Activated CD8-positive, alpha-beta memory T cell treated with anti-CD3 and anti-CD28 coated beads, Interleukin-2, amount 50 U/mL, for 48 hours (primary cell): ENCODE measurements around the gene PTPRK.

Source experiments
- DNase-seq: peaks from one replicate; pipeline ENCODE4 v3.0.0-alpha.2; 2020

The PTPRK gene

DNA sequence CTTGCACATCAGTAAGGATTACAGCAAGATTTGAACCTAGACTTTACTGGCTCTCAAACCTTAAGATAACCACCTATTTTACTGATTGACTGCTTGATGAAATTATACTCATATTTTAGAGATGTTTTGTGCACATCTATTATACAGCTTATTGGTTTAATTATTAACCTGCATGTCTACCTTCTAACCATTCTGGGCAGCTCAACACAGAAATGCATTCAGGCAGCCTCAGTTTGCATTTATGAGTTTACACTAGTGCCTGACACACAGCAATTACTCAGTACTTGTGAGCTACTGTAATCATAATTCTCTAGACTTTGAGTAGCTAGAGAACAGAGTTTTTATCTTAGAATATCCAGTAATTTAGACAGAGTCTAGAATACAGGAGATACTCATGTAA is 345.7 kb downstream of the PTPRK start:
- no peak for DNase-seq

DNA sequence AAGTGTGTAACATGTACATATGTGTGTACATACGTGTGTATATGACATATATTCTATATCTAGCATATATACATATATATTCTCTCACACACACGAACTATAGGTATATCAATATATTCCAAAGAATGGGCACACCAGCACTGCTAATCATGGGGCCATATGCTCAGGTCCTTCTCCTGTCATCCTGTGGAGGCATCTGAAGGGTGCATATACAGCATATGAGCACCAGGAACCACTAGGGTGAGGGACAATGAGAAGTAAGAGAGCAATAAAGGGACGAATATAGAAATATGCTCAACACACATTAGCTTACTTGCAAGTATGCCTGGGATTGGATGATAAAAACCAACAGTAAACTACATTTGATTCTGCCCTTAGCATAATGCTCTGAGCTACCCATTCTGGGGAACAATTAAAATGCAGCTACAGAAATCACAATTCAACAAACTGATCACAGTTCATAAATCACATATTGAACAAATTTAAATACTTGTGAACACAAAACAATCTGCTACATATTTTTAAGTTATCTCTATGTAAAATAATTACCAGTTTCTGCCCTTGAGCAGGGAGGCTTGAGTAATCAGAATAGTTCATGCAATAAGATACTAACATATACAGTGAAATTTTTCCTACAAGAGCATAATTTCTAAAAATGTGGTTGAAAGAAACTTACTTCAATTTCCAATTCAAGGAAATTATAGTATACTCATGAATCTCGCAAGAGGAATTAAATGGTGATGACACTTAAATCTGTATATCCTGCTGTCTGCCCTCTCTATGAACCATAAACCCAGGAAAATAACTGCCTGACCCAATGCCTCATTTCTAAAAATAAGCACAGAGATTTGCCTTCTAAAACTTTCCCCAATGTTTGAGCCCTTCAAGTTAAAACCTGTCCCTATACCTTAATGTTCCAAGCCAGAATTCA is 347.4 kb downstream of the PTPRK start:
- no peak for DNase-seq

DNA sequence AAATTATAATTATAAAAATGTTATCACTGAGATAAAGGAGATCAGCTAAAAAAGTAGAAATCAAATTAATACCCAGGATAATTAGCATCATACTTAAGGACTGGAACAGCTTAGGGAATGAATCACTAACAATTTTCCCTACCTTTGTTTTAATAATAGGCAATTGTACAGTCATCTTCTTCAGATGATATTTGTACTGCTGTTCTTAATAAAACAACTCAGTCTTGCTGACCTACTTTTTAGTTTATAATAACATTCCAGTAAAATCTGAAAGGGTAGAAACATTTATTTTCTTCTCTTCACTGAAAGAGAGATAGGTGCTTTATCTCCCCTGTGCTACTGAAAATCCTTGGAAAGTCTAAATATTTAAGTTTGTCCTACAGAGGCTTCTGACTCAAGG is 348.3 kb downstream of the PTPRK start:
- DNase-seq = no peak

DNA sequence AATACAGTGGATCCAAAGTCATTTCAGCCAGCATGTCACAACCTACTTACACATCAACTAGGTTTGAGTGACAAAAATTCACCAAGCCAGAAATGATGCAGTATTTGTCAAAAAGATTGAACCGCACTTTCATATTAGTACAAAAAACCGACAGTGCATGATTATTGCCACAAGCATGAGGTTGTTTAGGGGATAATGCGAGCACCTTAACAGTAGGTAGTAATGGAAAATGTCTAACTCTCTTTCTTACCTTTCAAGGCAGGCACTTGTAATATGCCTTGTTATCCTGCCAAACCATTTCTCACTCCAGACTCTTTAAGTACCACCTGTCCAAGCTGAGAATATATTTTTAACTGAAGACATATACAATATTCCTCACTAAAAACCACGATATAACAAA is 349.2 kb downstream of the PTPRK start:
- DNase-seq = no peak

DNA sequence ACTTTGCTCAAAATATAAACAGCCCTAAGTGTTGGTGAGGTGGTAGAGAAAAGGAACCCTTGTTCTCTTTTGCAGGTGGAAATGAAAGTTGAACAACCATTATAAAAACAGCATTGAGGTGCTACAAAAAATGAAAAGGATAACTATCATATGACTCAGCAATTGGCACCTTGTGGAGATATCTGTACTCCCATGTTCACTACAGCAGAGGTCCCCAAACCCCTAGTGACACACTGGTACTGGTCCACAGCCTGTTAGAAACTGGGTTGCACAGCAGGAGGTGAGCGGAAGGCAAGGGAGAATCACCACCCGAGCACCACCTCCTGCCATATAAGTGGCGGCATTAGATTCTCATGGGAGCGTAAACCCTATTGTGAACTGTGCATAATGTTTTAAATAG is 352.2 kb downstream of the PTPRK start:
- DNase-seq = no peak

DNA sequence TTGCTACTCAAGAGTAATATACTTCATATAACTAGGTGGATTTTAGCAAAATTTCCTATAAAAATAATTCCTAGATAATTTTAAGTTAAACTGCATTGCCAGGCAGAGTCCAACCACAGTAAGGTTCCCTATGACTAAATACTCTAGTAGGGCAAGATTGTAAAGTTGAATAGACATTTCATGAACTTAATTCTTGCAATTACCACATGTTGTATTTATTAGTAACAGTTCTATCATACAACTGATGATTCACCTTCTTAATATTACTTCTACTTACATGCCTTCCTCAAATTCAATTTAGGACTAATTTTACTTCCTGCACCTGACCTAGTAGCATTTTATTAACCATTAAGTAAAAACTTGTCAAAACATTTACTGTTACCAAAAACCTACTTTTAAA is 352.8 kb downstream of the PTPRK start:
- DNase-seq = no peak

DNA sequence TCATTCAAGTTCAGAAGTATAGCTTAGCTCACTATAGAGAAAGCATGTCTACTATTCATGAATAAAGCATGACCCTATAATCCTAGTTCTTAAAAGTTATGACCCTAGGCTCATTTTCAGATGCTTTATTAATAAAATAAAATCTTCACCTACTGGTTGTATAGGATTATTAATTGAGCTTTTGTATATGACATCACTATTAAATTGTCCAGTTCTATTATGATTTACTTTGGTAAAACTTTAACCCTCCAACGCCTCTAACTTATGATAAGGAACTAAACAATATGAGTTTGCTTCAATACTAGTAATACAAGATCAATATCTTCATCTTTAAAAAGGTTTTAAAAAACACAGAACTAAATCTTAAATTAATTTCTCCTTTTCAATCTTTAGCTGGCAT is 356.1 kb downstream of the PTPRK start:
- DNase-seq = no peak

DNA sequence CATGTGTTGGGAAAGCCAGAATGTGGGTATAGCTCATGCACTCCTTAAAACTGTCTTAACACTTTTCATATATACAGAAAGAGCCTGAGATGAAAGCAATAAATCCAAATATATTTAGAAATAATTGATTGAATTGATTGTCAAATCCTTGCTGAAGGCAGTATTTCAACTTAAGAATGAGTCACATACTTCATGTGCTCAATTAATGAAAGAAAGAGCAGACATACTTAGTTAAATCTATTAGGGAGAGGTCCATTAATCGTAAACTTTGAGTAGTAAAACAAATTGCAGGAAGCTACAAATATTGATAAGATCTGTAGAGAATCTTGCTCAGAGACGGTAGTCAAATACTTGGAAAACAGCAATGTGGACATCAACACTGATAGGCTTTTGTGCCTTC is 358.0 kb downstream of the PTPRK start:
- DNase-seq = no peak

DNA sequence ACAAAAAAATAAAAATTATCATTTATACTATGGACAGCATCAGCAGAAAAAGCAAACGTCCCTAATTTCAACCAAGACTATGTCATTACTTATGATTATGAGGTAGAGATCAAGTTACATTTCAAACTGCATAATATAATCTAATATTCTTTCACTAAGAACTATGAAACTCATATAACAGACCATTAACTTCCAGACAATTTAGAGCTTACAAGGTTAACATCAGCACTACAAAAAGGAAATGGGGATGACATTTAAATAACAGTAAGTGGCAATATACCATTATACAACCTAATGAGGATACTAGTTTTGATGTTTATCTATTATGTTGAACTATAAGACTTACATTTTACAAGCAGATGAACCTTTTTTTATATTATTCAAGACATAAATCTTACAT is 358.6 kb downstream of the PTPRK start:
- no peak for DNase-seq

DNA sequence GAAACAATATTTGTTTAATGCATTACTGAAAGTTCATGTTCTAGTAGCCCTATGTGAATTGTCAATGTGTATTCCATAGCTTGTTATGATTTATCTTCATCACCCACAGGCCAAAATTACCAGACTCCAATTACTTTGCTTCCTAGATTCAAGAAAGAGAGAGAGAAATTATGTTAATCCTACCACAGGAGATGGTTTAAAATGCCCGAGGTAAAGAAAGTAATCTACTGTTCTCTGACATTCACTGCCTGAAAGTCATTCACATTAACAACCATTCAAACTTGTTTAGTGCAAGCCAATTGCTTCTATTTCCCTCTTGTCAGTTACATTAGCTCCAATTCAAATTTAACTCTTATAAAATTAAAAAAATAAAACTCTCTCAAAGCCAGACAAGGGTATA is 359.1 kb downstream of the PTPRK start:
- DNase-seq = no peak

DNA sequence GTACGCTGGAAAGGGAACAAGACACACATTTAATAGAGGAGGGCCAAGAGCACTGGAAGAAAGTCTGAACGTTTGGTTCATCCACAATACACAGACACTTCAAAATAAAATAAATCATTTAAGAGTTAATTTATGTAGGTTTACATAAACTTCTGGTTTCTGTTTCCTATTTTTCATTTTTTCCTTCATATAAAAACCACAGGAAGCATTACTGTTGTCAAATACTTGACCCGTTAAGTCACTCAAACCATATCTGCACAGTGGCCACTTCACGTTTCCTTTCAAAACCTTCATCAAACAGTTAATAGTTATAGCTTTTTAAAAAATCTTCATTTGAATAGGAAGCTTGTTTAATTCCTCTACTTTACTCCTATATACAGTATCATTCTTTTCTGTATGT is 361.9 kb downstream of the PTPRK start:
- no peak for DNase-seq

DNA sequence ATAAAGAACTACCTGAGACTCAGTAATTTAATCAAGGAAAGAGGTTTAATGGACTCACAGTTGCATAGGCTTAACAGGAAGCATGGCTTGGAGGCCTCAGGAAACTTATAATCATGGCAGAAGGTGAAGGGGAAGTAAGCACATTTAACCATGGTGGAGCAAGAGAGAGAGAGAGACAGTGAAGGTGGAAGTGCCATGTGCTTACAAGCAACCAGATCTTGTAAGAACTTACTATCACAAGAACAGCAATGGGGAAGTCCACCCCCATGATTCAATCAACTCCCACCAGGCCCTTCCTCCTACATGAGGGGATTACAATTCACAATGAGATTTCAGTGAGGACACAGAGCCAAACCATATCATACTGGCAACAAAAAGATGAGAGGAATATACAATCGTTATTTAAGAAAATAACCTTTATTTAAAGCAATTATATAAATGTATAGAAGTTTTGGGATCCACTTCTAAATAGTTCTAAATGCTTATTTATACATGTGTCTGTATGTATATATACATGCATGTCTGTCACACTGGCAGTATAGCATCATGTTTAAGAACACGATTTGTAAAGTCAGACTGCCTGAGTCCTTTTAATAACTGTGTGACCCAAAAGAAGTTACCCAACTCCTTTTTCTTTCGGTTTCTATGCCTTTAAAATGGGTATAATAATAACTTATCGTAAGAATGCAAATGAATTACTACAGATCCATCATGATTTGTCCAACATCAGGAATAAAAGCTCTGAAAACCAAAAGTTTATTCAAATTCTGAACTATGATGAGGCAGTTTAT is 363.9 kb downstream of the PTPRK start:
- DNase-seq = no peak

DNA sequence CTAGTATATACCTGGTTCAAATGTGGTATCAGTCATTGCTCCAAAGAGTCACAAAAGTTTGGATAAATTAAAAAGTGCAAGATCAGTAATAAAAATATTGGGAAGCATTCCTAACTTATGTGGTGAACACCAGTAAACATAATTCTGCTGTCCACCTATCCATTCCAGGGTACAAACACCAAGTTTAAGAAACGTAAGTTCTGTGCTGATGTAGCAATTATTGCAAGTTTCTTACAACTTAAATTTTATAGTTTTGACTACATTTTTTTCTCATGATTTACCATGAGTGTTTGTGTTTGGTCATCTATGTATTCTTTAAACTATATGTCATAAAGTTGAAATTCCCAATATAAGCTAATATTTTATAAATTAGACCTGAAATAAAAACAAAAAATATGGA is 364.6 kb downstream of the PTPRK start:
- DNase-seq = no peak

DNA sequence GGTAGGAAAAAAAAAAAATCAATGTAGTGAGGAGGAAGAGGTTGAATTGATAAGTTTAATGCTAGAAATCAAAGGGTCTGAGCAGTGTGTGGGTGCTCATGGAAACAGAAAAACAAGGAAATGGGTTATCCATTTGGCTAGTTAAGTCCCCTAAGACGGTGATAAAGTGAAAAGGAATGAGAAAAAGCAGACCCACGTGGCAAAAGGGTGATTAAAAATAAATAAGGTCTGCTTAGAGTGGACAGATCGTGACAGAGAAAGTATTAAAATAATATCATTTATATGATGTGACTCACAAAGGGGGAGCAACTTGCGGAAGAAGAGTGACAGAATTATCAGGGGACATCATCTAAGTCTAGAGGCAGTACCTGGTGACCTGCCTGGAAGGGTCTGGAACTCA is 367.8 kb downstream of the PTPRK start:
- no peak for DNase-seq

DNA sequence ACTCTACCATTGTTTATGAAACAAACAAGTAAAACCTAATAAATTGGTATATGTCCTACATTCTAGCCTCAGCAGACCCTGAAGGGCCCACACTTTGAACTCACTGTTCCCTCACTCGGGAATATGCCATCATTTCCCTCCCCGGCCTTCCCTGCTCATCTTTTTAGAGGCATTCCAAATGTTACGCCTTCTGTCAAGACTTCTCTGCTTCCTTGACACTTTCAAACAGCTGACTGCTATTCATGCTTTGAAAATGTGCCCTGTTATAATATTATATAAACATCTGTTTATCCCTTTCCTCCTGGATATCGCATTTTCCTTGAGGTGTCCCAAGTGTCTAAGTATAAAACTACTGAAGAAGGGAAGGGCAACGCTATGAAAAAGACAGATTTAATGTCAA is 370.0 kb downstream of the PTPRK start:
- no peak for DNase-seq

DNA sequence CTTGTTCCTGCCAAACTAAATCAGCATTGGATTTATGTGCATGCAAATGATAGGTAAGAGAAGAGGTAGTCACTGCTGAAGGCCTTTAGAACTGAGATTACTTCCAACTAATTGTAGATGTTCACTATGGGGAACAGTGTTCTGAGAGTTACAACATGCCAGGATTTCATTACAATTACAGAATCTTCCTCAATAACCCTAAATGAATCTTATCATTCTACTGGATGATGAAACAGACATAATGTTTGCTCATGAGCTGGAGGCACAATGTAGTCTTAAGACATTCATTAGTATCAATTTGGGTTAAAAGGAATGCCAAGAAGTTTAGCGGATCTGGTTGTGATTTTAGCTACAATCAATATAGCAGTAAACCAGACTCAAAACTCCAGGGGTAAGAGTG is 370.6 kb downstream of the PTPRK start:
- DNase-seq = no peak

DNA sequence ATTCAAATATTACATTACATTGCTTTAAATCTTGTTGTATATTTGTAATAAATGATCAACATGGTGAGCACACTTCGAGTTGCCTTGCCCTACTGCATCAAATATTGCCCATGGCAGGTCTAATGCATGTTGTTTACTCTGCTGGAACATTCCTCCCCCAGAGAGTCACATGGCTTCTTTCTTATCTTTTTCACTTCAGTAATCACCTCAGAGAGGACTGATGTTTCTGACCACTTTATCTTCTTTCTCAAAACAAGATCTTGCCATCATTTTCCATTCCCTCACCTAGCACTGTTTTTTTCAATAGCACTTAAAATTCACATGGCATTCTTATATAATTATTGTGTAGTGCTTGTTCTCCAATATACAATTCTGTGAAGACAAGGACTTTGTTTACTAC is 376.1 kb downstream of the PTPRK start:
- no peak for DNase-seq

DNA sequence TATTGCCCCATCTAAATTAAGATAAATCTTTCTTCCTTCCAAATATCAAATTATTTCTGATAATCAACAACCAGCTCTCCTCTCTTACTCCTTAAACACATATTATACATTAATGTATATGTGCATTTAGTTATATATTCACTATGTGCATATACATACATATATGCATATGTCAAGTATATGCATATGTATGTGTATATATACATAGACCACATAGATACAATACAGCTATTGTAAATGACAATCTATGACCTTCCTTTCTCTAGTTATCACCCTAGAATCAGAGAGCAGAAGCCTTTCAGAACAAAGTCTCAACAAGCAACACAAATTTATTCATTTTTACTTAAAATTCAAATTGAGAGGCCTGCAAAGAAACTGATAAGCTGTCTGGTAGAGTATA is 378.5 kb downstream of the PTPRK start:
- no peak for DNase-seq

DNA sequence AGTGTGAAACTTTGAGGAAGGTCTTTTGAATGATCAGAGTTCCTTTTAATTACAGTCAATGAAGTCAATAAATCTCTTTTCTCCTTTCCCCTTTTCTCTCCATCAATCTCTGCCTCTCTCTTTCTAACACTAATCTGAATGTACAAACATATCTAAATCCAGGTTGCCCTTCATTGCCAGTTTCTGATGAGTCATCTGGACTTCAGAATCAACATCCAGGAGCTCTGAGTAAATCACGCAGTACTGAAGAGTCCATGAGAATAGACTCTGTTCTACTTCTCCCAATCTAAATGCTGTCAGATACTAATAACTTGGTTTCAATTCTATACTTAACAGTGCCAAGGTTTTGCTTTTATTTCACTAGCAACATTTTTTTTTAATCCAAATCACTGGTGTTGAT is 380.9 kb downstream of the PTPRK start:
- no peak for DNase-seq

DNA sequence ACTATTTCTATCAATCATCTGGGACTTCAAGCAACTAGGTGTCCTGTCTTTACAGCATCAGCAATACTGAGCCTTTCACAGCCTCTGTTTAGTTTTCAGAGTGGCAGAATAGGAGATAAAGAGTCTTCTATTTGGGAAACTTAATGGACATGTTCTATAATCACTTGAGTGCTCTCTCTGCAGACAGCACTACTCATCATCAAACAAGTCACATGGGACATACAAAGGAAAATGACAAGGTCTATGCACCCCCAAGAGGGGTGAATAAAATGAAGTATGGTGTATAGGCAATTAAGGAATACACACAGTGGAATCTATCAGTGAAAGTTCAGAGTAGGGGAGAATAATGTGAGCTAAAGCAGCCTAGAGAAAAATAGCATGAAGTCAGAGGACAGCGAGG is 381.7 kb downstream of the PTPRK start:
- DNase-seq = no peak

DNA sequence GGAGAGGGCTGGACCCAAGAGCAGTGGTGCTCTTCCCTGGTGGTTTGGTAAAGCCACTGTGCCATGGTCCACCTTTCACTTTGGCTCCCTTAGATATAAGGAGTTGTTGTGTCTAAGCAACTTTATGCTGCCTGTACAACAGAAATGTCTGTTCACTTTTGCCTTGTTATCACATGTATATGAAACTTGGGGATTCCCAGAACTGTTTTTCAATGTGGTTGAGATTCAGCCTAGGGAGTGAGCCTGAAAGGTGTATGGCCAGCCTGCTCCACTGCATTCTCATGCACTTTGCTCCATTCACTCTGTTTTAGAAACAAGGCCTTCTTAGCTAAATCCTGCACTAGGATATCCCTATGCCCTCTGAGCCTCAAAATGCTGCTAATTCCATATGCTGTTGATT is 385.1 kb downstream of the PTPRK start:
- no peak for DNase-seq

DNA sequence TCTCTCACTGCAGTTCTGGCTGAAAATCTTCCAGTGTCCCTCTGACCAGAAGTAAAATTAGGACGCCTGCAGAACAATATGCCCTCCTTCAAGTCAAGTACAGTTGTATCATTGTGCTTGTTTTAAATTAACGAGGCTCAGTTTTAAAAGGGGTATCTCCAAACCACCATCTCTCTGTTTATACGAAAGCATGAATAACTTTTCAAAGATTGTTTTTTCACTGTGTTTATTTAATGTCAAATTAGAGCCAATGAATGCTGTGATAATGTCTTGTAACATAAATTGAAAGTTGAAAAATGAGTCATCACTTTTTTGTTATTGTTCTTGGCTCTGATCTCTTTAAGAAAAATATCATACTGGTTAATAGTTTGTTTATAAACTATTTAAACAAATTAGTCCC is 388.8 kb downstream of the PTPRK start:
- DNase-seq = no peak

DNA sequence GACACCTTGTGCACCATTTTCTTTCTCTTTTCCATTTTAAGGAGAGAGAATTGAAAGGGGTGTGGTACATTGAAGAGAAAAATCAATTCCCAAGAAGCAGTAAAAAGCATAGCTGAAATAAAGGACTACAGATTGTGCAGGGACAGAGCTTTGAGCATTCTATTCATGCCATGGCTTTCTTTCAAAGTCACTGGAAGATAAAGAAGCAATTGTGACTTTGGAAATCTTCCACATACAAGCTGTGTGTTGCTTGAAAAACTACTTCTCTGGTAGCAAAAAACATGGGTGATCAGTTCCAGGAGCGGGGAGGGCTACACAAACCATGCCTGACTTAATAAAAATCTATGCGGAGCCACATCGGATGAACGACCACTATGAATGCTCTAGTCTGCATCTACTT is 389.4 kb downstream of the PTPRK start:
- DNase-seq = no peak

DNA sequence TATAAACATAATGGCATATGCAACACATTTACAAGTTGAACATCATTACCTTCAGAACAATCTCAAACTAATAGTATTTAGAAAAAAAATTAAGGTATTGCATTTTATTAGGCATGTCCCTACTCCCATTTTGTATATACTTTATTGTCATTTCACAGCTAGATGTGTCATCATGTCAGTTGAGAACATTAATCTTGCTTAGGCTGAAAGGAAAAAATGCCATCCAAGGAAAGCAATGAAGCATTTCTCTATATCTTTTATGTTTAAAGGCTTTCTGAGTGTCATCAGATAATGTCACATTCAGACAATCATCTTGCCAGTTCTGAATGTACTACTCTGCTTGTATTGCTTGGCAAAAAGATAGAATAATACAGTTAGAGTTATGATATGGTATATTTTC is 390.7 kb downstream of the PTPRK start:
- no peak for DNase-seq
